Endothelial cell of umbilical vein (primary cell): ENCODE results near the gene DQX1. TPM values are rescaled to one million over a fixed set of nuclear protein-coding genes. Genes with fewer than 3 reads are reported as not detected.

Experiments
- BruUV-seq: library from RNA; stranded (reverse); fragments of 400-500 nt; replicated peaks from 2 replicates; lab custom pipeline; 2021; lab: Mats Ljungman, UMichigan
- CTCF ChIA-PET: fragments of 300-600, 350-600 bp; sonication (Branson Sonifier 250); formaldehyde crosslinking; loops from one replicate; lab custom pipeline; 2021; ENCODE audit warnings: antibody characterized with exemption, inconsistent platforms; lab: Charles Lee
- POLR2A ChIA-PET: fragments of 300-600, 350-600 bp; sonication (Branson Sonifier 250); formaldehyde crosslinking; loops from one replicate; lab custom pipeline; 2021; ENCODE audit warnings: antibody characterized with exemption, inconsistent platforms; lab: Charles Lee
- DNase-seq: peaks from one replicate; pipeline ENCODE4 v3.0.0-alpha.2; 2011; ENCODE audit warnings: low read depth, low spot score
- FAIRE-seq: peaks from 2 replicates; lab custom pipeline; 2011; peaks lifted over from hg19 to GRCh38; lab: Jason Lieb, UNC
- H2AFZ ChIP-seq: 2 replicates; pipeline ENCODE4 v1.6.0; 2012; ENCODE audit warnings: low read depth, low read length, control low read depth, inconsistent platforms
- H3K27ac ChIP-seq: 2 replicates; pipeline ENCODE4 v1.5.1; 2011; ENCODE audit warnings: low read depth, mild to moderate bottlenecking, control low read depth, low read length, moderate library complexity; ENCODE audit not compliant: insufficient read depth
- H3K27me3 ChIP-seq, 2 experiments: 2 replicates each; pipeline versions ENCODE4 v1.6.0 to v1.6.1; 2011; ENCODE audit warnings: low read length in 2 of 2, mixed read lengths in 1 of 2; ENCODE audit not compliant: control insufficient read depth in 2 of 2, insufficient read depth in 2 of 2
- H3K36me3 ChIP-seq, 2 experiments: 2 replicates in 1 of 2; 3 replicates in 1 of 2; pipeline ENCODE4 v1.5.1; 2011; ENCODE audit warnings: low read length in 2 of 2, mild to moderate bottlenecking in 1 of 2, moderate library complexity in 1 of 2; ENCODE audit not compliant: control insufficient read depth in 2 of 2, insufficient read depth in 2 of 2; ENCODE audit errors: extremely low read depth in 1 of 2
- H3K4me1 ChIP-seq: 3 replicates; pipeline ENCODE4 v1.5.1; 2011; ENCODE audit warnings: mild to moderate bottlenecking, low read length; ENCODE audit not compliant: control insufficient read depth, insufficient read depth; ENCODE audit errors: extremely low read depth
- H3K4me2 ChIP-seq: 2 replicates; pipeline ENCODE4 v1.6.1; 2011; ENCODE audit warnings: low read length, control low read depth, mixed read lengths; ENCODE audit not compliant: insufficient read depth
- H3K4me3 ChIP-seq, 3 experiments: fragments of 200-600 bp in 1 of 3; sonication (generic), shearing (Covaris generic) in 1 of 3; replicated peaks in 1 of 3; 2 replicates each; pipeline ENCODE4 v1.5.1; 2011 to 2016; ENCODE audit warnings: control low read depth in 3 of 3, low read length in 3 of 3, mild to moderate bottlenecking in 2 of 3, inconsistent platforms in 1 of 3, low read depth in 1 of 3, moderate library complexity in 1 of 3; ENCODE audit not compliant: insufficient read depth in 1 of 3
- H3K79me2 ChIP-seq: 2 replicates; pipeline ENCODE4 v1.6.0; 2012; ENCODE audit warnings: low read length, inconsistent platforms; ENCODE audit not compliant: control insufficient read depth, insufficient read depth
- H3K9ac ChIP-seq: replicated peaks from 2 replicates; pipeline ENCODE3; 2011; ENCODE audit warnings: low read length, control low read depth; ENCODE audit not compliant: insufficient read depth; ENCODE audit errors: extremely low read depth
- H3K9me1 ChIP-seq: replicated peaks from 3 replicates; pipeline ENCODE4 v1.6.0; 2011; ENCODE audit warnings: mild to moderate bottlenecking, low read length; ENCODE audit not compliant: control insufficient read depth, insufficient read depth; ENCODE audit errors: extremely low read depth
- H3K9me3 ChIP-seq: replicated peaks from 2 replicates; pipeline ENCODE4 v1.5.1; 2012; ENCODE audit warnings: low read length, inconsistent platforms; ENCODE audit not compliant: control insufficient read depth, insufficient read depth
- H4K20me1 ChIP-seq: replicated peaks from 2 replicates; pipeline ENCODE3; 2011; ENCODE audit warnings: mild to moderate bottlenecking, low read length; ENCODE audit not compliant: control insufficient read depth, insufficient read depth; ENCODE audit errors: extremely low read depth
- CTCF ChIP-seq, 2 donors: IDR thresholded peaks; 1 replicate in 1 of 2; 2 replicates in 1 of 2; pipeline ENCODE4 v1.5.1; 2011; ENCODE audit warnings: low read length in 2 of 2, mild to moderate bottlenecking in 2 of 2, moderate library complexity in 2 of 2, control low read depth in 1 of 2, inconsistent platforms in 1 of 2, low read depth in 1 of 2; ENCODE audit not compliant: insufficient read depth in 1 of 2; ENCODE audit errors: extremely low read depth in 1 of 2
- EZH2 ChIP-seq: IDR thresholded peaks from 2 replicates; pipeline ENCODE4 v1.6.1; 2012; ENCODE audit warnings: borderline replicate concordance, low read depth, mild to moderate bottlenecking, moderate library complexity, low read length, inconsistent platforms; ENCODE audit not compliant: severe bottlenecking
- FOS ChIP-seq: IDR thresholded peaks from 2 replicates; pipeline ENCODE4 v1.6.1; 2011; ENCODE audit warnings: mild to moderate bottlenecking, low read length, moderate library complexity, borderline replicate concordance; ENCODE audit not compliant: insufficient read depth
- GATA2 ChIP-seq: IDR thresholded peaks from 2 replicates; pipeline ENCODE4 v1.7.0; 2011; ENCODE audit warnings: low read depth, mild to moderate bottlenecking, moderate library complexity, mixed read lengths, low read length; ENCODE audit not compliant: insufficient read length, insufficient read depth
- JUN ChIP-seq: IDR thresholded peaks from 2 replicates; pipeline ENCODE4 v1.6.1; 2011; ENCODE audit warnings: borderline replicate concordance, low read depth; ENCODE audit not compliant: insufficient read length, insufficient read depth
- MAX ChIP-seq: IDR thresholded peaks from 2 replicates; pipeline ENCODE4 v1.6.1; 2011; ENCODE audit not compliant: insufficient read depth, insufficient read length
- MYC ChIP-seq: IDR thresholded peaks from one replicate; pipeline ENCODE4 v1.6.1; 2011; ENCODE audit warnings: mild to moderate bottlenecking, low read depth, low read length
- POLR2A ChIP-seq: IDR thresholded peaks from 2 replicates; pipeline ENCODE4 v1.6.1; 2012; ENCODE audit warnings: low read depth, mild to moderate bottlenecking, control low read depth, low read length
- POLR2AphosphoS5 ChIP-seq: IDR thresholded peaks from 2 replicates; pipeline ENCODE4 v1.6.1; 2012; ENCODE audit warnings: low read depth, mild to moderate bottlenecking, control low read depth, low read length, moderate library complexity; ENCODE audit not compliant: insufficient read depth
- dilution Hi-C: fragments of 300-500 bp; cut with MboI; formaldehyde crosslinking; loops from one replicate; pipeline ENCODE4 v1.15.0; 2019; ENCODE audit warnings: low sequenced_read_pairs; ENCODE audit not compliant: extremely low pct_ligation_motif_present
- intact Hi-C: fragments of 100-400 bp; cut with micrococcal nuclease; formaldehyde crosslinking; loops from one replicate; pipeline ENCODE4 v1.10.0; 2022
- polyA plus RNA-seq, 4 experiments: library from polyadenylated mRNA; depleted of rRNA in 3 of 4; stranded (reverse) in 3 of 4; unstranded in 1 of 4; fragments of >200 nt; gene quantifications; 2 replicates each; pipeline versions ENCODE4 v1.2.1 to v1.2.3, GENCODE V29; 2011 to 2012; ENCODE audit warnings: missing spikeins in 1 of 4
- total RNA-seq: library from RNA; stranded (reverse); gene quantifications from 2 replicates; pipeline ENCODE4 v1.2.3, GENCODE V29; 2021

DQX1 gene
- total and polyA plus RNA-seq, 2 donors (not counting 3 experiments of a cell fraction or from before 2014, with no cell fraction given) = 0.06 to 0.44 TPM

- POLR2A ChIA-PET = no interaction called here
- intact Hi-C loops = no loop called here
- dilution Hi-C loops = no loop called here
These were observed 3.5 kb downstream of the DQX1 start for GRCh38 chr2:74522516-74522915.

More at GRCh38 chr2:74522516-74522915, 3.5 kb downstream of the DQX1 start:
- Histone ChIP-seq H3K27ac (no peak overlapping the region), H3K9me3 (no peaks in the 10 kb centered on the region), H3K4me2 (no peak overlapping the region), H3K9me1 (no peaks in the 10 kb centered on the region), H3K4me3 (no peak overlapping the region), H3K36me3 (peaks cover 5 to 13% of the 10 kb centered on the region in 2 experiments), H4K20me1 (no peaks in the 10 kb centered on the region), H3K27me3 (peaks cover 34 to 39% of the 10 kb centered on the region in 2 experiments), H3K4me1 (no peaks in the 10 kb centered on the region), H3K9ac (no peak overlapping the region), H3K79me2 (no peaks in the 10 kb centered on the region), H2AFZ (no peak overlapping the region)
- no peak for TF ChIP-seq MYC
- no peak for TF ChIP-seq GATA2
- TF ChIP-seq JUN = no peak
- TF ChIP-seq FOS = no peak
- TF ChIP-seq EZH2 = no peak
- TF ChIP-seq POLR2AphosphoS5 = no peak
- no peak for TF ChIP-seq MAX
- no peak for TF ChIP-seq CTCF (IDR thresholded peaks at IDR 0.05; ENCODE audit: extremely low read depth in 1 of 2, insufficient read depth in 1 of 2, low read depth in 1 of 2, low read length in 2 of 2)
- no peak for TF ChIP-seq POLR2A
- CTCF ChIA-PET = no interaction called here
- DNase-seq (no peak), FAIRE-seq (no peak)
- no TSS peak for BruUV-seq
